T-helper 1 cell treated with Interleukin-12 subunit alpha and Interleukin-12 subunit beta and Interleukin-4 antibody, amounts not matched to agents 30 ng/mL and 1 ng/mL, for 36 hours (primary cell): ENCODE data around the gene CNTN1. TPM values are rescaled to one million over a fixed set of nuclear protein-coding genes. Genes with fewer than 3 reads are reported as not detected.
"Not testable (repeated sequence)": the region's sequence is repeated elsewhere in the genome, so short reads cannot be mapped to it uniquely, and the experiment has no call there.

Source experiments
- intact Hi-C: fragments of 100-400 bp; cut with micrococcal nuclease; formaldehyde crosslinking; loops from one replicate; pipeline ENCODE4 v1.15.1; 2024
- total RNA-seq: library from RNA; stranded (reverse); gene quantifications from 2 replicates; pipeline ENCODE4 v1.2.3, GENCODE V29; 2022

The CNTN1 gene
- total RNA-seq, 1 donor from 2014 or later = not detected

- intact Hi-C loops = no loop called here
These were observed 5.5 kb downstream of the CNTN1 start for GRCh38 chr12:40697566-40698259.

- intact Hi-C loops = no loop called here
These were observed 9.5 kb downstream of the CNTN1 start for GRCh38 chr12:40701756-40702155.

GRCh38 chr12:40711121-40711520, 18.9 kb downstream of the CNTN1 start:
- intact Hi-C loops = no loop called here

- intact Hi-C loops = no loop called here
These were observed 22.4 kb downstream of the CNTN1 start for GRCh38 chr12:40714636-40715035.

- intact Hi-C loops = no loop called here
These were observed 23.8 kb downstream of the CNTN1 start for GRCh38 chr12:40716037-40716436.

GRCh38 chr12:40717576-40717975, 25.3 kb downstream of the CNTN1 start:
- intact Hi-C loops = no loop called here

GRCh38 chr12:40718878-40719372, 26.7 kb downstream of the CNTN1 start:
- intact Hi-C loops = no loop called here

GRCh38 chr12:40723001-40723400, 30.8 kb downstream of the CNTN1 start:
- intact Hi-C loops = no loop called here

GRCh38 chr12:40726366-40726765, 34.1 kb downstream of the CNTN1 start:
- intact Hi-C loops = no loop called here

GRCh38 chr12:40727774-40728483, 35.7 kb downstream of the CNTN1 start:
- intact Hi-C loops = no loop called here

GRCh38 chr12:40730281-40730680, 38.0 kb downstream of the CNTN1 start:
- intact Hi-C loops = no loop called here

- intact Hi-C loops = no loop called here
These were observed 41.6 kb downstream of the CNTN1 start for GRCh38 chr12:40733871-40734270.

- intact Hi-C loops = no loop called here
These were observed 42.0 kb downstream of the CNTN1 start for GRCh38 chr12:40734276-40734675.

GRCh38 chr12:40735551-40736230, 43.5 kb downstream of the CNTN1 start:
- intact Hi-C loops = no loop called here

GRCh38 chr12:40737416-40737815, 45.2 kb downstream of the CNTN1 start:
- intact Hi-C loops = not testable (repeated sequence)

GRCh38 chr12:40738856-40739255, 46.6 kb downstream of the CNTN1 start:
- intact Hi-C loops = no loop called here

GRCh38 chr12:40742041-40742440, 49.8 kb downstream of the CNTN1 start:
- intact Hi-C loops = no loop called here

GRCh38 chr12:40745386-40745785, 53.1 kb downstream of the CNTN1 start:
- intact Hi-C loops = no loop called here

GRCh38 chr12:40749863-40750262, 57.6 kb downstream of the CNTN1 start:
- intact Hi-C loops = no loop called here

- intact Hi-C loops = no loop called here
These were observed 59.8 kb downstream of the CNTN1 start for GRCh38 chr12:40752011-40752410.

- intact Hi-C loops = no loop called here
These were observed 68.6 kb downstream of the CNTN1 start for GRCh38 chr12:40760821-40761220.

- intact Hi-C loops = no loop called here
These were observed 69.8 kb downstream of the CNTN1 start for GRCh38 chr12:40762072-40762471.
